Psoas muscle (tissue), 8 donors: ENCODE results near the gene FOXA2. TPM values are rescaled to one million over a fixed set of nuclear protein-coding genes. Genes with fewer than 3 reads are reported as not detected.

Source experiments
- ATAC-seq, 4 donors: fragments of 200-7000 bp; cut with Tn5 transposase; one replicate each; pipeline ENCODE4 v1.9.1; 2020; ENCODE audit warnings: moderate library complexity in 3 of 4, mild to moderate bottlenecking in 2 of 4
- DNase-seq, 2 donors: peaks; one replicate each; pipeline ENCODE4 v3.0.0-alpha.2; 2020
- H3K27ac ChIP-seq: fragments of 200-600 bp; one replicate; pipeline ENCODE4 v1.8.0; 2022
- H3K27me3 ChIP-seq, 3 donors: fragments of 200-600 bp in 1 of 3; one replicate each; pipeline versions ENCODE4 v1.6.1 to v1.8.0; 2013 to 2022; ENCODE audit warnings: low read length in 2 of 3, mild to moderate bottlenecking in 2 of 3, moderate library complexity in 1 of 3; ENCODE audit not compliant: insufficient read depth in 3 of 3
- H3K36me3 ChIP-seq, 2 donors: fragments of 200-600 bp in 1 of 2; one replicate each; pipeline versions ENCODE4 v1.6.1 to v1.8.0; 2013 to 2022; ENCODE audit warnings: low read depth in 1 of 2, mild to moderate bottlenecking in 1 of 2, moderate library complexity in 1 of 2; ENCODE audit not compliant: insufficient read depth in 1 of 2
- H3K4me1 ChIP-seq: fragments of 200-600 bp; one replicate; pipeline ENCODE4 v1.8.0; 2022
- H3K4me3 ChIP-seq: fragments of 200-600 bp; one replicate; pipeline ENCODE4 v1.8.0; 2022; ENCODE audit warnings: mild to moderate bottlenecking
- H3K9me3 ChIP-seq: fragments of 200-600 bp; one replicate; pipeline ENCODE4 v1.8.0; 2022
- CTCF ChIP-seq: fragments of 200-600 bp; IDR thresholded peaks from one replicate; pipeline ENCODE4 v1.8.0; 2022; ENCODE audit warnings: antibody characterized with exemption
- WGBS, 3 donors: extraction: QIAGEN DNeasy Blood & Tissue Kit; methylation state at CpG; one replicate each; pipeline versions ENCODE4 v1.1.6 to v1.1.7; 2013; 5-methylcytosine and 5-hydroxymethylcytosine counted together
- intact Hi-C, 2 donors: fragments of 100-400 bp; cut with DNase I; formaldehyde crosslinking; loops; one replicate each; pipeline versions ENCODE4 v1.11.0 to v1.14.2; 2022
- long read RNA-seq, 2 donors: library from polyadenylated mRNA; unstranded; transcript quantifications; one replicate each; pipeline ENCODE4 v2.0.0, GENCODE V29; 2021
- polyA plus RNA-seq, 3 donors: library from polyadenylated mRNA; stranded (reverse); fragments of 200-250 nt; gene quantifications; one replicate each; pipeline ENCODE4 v1.2.3, GENCODE V29; 2013
- total RNA-seq, 4 donors: library from RNA; stranded (reverse); fragmentation: NEBNext Ultra II Directional in 2 of 4; extraction: Animal tissue kit (Norgen Biotek cat#: 25700) in 2 of 4; gene quantifications; one replicate each; pipeline versions ENCODE4 v1.2.1 to v1.2.4, GENCODE V29; 2021 to 2023
- donor health status: healthy with polysubstance abuse.
- donor health status: DM: no; HTN: no; CAD: no; lungs with moderate emphysema.
- donor health status: Bipolar disorder and iron deficiency.
- donor health status: healthy.
- donor health status: DM: yes; HTN: yes; CAD: no.
- donor health status: DM: no; HTN: no; CAD: no.
- donor health status: DM: no; HTN: no; CAD: no.
- donor health status: DM: yes; HTN: yes; CAD: no.

The FOXA2 gene
- total RNA-seq (not detected), polyA plus RNA-seq (under 1 TPM in 1 of 3 donors, not detected in 2; 0.26 TPM)
- long read RNA-seq, donor 1 = 0 reads
- long read RNA-seq, donor 2 = 0 reads

DNA sequence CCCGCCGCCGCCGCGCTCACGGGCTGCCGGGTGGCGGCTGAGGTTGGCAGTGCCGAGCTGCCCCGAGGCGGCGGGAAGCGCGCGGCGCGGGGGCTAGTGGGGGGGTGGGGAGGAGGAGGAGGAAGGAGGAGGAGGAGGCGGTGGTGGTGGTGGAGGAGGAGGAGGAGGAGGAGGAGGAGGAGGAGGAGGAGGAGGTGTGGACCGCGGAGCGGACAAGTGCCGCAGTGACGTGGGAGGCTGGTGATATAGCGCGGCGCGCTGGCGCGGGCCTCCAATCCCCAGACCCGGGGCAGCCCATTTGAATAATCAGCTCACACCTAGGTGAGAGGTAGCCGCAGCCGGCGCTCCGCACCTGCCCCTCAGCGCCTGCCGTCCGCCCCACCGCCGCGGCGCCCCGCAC lies at the start of gene FOXA2:
FOXA2 (minus strand) TSS at position 51 of the 400 bp plus-strand sequence. CDS start 294 bp downstream, outside the sequence.
- Histone ChIP-seq H3K4me1 (peaks cover 8% of the 10 kb centered on the region), H3K27ac (no peak within 1 kb of the TSS), H3K9me3 (no peaks in the 10 kb centered on the region), H3K36me3 (no peaks in the 10 kb centered on the region), H3K27me3 (peaks cover 16 to 94% (median 52%) of the 10 kb centered on the region in 3 donors), H3K4me3 (peak within 1 kb of the TSS; percentile 49)
- no peak for TF ChIP-seq CTCF
- no peak for ATAC-seq
- DNase-seq = no peak
- WGBS, 3 donors = 0 to 2% (median 1%) methylated on average over 9 to 34 of the region's 42 CpGs
- intact Hi-C loops = loop anchor here in 1 of 2 donors (10.0 kb wide), 1 partner anchor 250 kb away; no protein-coding TSS in a partner anchor

- no peak for DNase-seq
- no peak for TF ChIP-seq CTCF
- H3K4me1 ChIP-seq = no peaks in the 10 kb centered on the region
- no peak for ATAC-seq
- no peaks in the 10 kb centered on the region for H3K27me3 ChIP-seq
- no peak overlapping the region for H3K27ac ChIP-seq
- 31 to 40% (median 31%) methylated on average over 6 of the region's 6 CpGs for WGBS, 3 donors
- intact Hi-C loops = no loop called here
- H3K4me3 ChIP-seq = no peak overlapping the region
- H3K36me3 ChIP-seq = no peaks in the 10 kb centered on the region
- no peaks in the 10 kb centered on the region for H3K9me3 ChIP-seq
Observed at GRCh38 chr20:22630701-22631100, 46.3 kb upstream of the FOXA2 start.

- H3K4me1 ChIP-seq = no peaks in the 10 kb centered on the region
- no peak overlapping the region for H3K4me3 ChIP-seq
- H3K36me3 ChIP-seq = no peaks in the 10 kb centered on the region
- H3K9me3 ChIP-seq = no peaks in the 10 kb centered on the region
- no peak for ATAC-seq
- 82 to 90% (median 86%) methylated on average over 2 of the region's 2 CpGs for WGBS, 3 donors
- no peak for TF ChIP-seq CTCF
- H3K27me3 ChIP-seq = no peaks in the 10 kb centered on the region
- no peak overlapping the region for H3K27ac ChIP-seq
- intact Hi-C loops = no loop called here
- DNase-seq = no peak
Observed at GRCh38 chr20:22629927-22630326, 45.6 kb upstream of the FOXA2 start.

DNA sequence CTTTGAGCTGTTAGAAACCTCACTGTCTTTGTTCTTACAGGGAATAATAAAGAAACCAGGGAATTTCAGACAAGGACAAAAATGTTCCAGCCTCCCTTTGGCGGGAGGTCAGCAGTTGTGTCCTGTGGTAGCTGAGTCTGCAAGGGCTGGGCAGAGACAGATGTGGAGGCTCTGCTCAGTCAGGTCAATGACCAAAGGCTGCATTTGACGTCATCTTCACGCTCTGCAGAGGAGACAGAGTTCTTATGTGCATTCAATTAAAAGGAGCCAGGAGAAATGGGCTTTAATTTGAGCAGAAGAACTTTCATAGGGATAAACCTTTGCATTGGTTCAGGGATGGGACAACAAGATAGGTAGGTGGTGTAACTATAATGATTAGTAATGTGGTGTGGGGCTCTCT lies 45.1 kb upstream of the FOXA2 start:
- no peak overlapping the region for H3K4me3 ChIP-seq
- intact Hi-C loops = no loop called here
- TF ChIP-seq CTCF = no peak
- no peak overlapping the region for H3K27ac ChIP-seq
- H3K9me3 ChIP-seq = no peaks in the 10 kb centered on the region
- H3K27me3 ChIP-seq = no peaks in the 10 kb centered on the region
- H3K36me3 ChIP-seq = no peaks in the 10 kb centered on the region
- 43 to 57% (median 50%) methylated on average over 3 of the region's 3 CpGs for WGBS, 3 donors
- H3K4me1 ChIP-seq = no peaks in the 10 kb centered on the region
- DNase-seq (no peak), ATAC-seq (no peak)

GRCh38 chr20:22626496-22626895 lies 42.1 kb upstream of the FOXA2 start:
- Histone ChIP-seq H3K36me3 (no peaks in the 10 kb centered on the region), H3K27ac (no peak overlapping the region), H3K4me1 (no peaks in the 10 kb centered on the region), H3K27me3 (peaks cover 0 to 2% (median 0%) of the 10 kb centered on the region in 3 donors), H3K4me3 (no peak overlapping the region), H3K9me3 (no peaks in the 10 kb centered on the region)
- DNase-seq (no peak), ATAC-seq (no peak)
- intact Hi-C loops = no loop called here
- WGBS, 3 donors = 28 to 42% (median 41%) methylated on average over 1 of the region's 1 CpG
- no peak for TF ChIP-seq CTCF
